Smooth muscle cell (in vitro differentiated cells): ENCODE results near the gene DENND10. TPM values are rescaled to one million over a fixed set of nuclear protein-coding genes. Genes with fewer than 3 reads are reported as not detected.

Experiments used
- DNase-seq: peaks from one replicate; lab custom pipeline; 2025; ENCODE audit not compliant: unreplicated experiment; lab: John Stamatoyannopoulos, UW
- H2AFZ ChIP-seq: fragments of 200-600 bp; sonication (generic); 2 replicates; pipeline ENCODE4 v1.6.0; 2016; ENCODE audit warnings: antibody characterized with exemption, low read depth, mild to moderate bottlenecking
- H3F3A ChIP-seq: fragments of 200-600 bp; sonication (generic); 2 replicates; pipeline ENCODE4 v1.6.0; 2017; ENCODE audit warnings: antibody characterized with exemption, low read depth
- H3K27ac ChIP-seq: fragments of 200-600 bp; sonication (generic); 2 replicates; pipeline ENCODE4 v1.5.1; 2016; ENCODE audit warnings: low read depth, mild to moderate bottlenecking
- H3K27me3 ChIP-seq: fragments of 200-600 bp; sonication (generic); 2 replicates; pipeline ENCODE4 v1.6.1; 2016; ENCODE audit warnings: low read depth, mild to moderate bottlenecking
- H3K36me3 ChIP-seq: fragments of 200-600 bp; sonication (generic); 2 replicates; pipeline ENCODE4 v1.5.1; 2016; ENCODE audit warnings: low read depth
- H3K4me1 ChIP-seq: fragments of 200-600 bp; sonication (generic); 2 replicates; pipeline ENCODE4 v1.5.1; 2016; ENCODE audit warnings: low read depth
- H3K4me2 ChIP-seq: fragments of 200-600 bp; sonication (generic); 2 replicates; pipeline ENCODE4 v1.6.0; 2016; ENCODE audit warnings: mild to moderate bottlenecking
- H3K4me3 ChIP-seq: fragments of 200-600 bp; sonication (generic); 2 replicates; pipeline ENCODE4 v1.5.1; 2016; ENCODE audit warnings: mild to moderate bottlenecking
- H3K79me2 ChIP-seq: fragments of 200-600 bp; sonication (generic); 2 replicates; pipeline ENCODE4 v1.6.0; 2016; ENCODE audit warnings: low read depth, mild to moderate bottlenecking
- H3K9ac ChIP-seq: fragments of 200-600 bp; sonication (generic); 2 replicates; pipeline ENCODE4 v1.6.0; 2016; ENCODE audit warnings: low read depth
- H3K9me3 ChIP-seq: fragments of 200-600 bp; sonication (generic); replicated peaks from 2 replicates; pipeline ENCODE4 v1.5.1; 2016; ENCODE audit warnings: low read depth
- H4K20me1 ChIP-seq: fragments of 200-600 bp; sonication (generic); 2 replicates; pipeline ENCODE4 v1.6.0; 2016; ENCODE audit warnings: low read depth
- WGBS: methylation state at CpG from one replicate; pipeline ENCODE4 v1.1.7; 2016; ENCODE audit warnings: low lambda C conversion rate; 5-methylcytosine and 5-hydroxymethylcytosine counted together
- polyA plus RNA-seq: library from polyadenylated mRNA; unstranded; fragments of >200 nt; fragmentation: Nextera tagmentation; extraction: Ambion mirVana; gene quantifications from 2 replicates; pipeline ENCODE4 v1.2.1, GENCODE V29; 2016
- total RNA-seq: library from RNA; depleted of rRNA; stranded (reverse); fragments of >200 nt; gene quantifications from 2 replicates; pipeline ENCODE4 v1.2.3, GENCODE V29; 2014
- TF ChIP-seq, protein P1 (sequence below): fragments of 200-600 bp; sonication (generic); IDR thresholded peaks from 2 replicates; pipeline ENCODE4 v1.5.1; 2017; ENCODE audit warnings: borderline replicate concordance, mild to moderate bottlenecking, antibody characterized with exemption; ENCODE audit not compliant: insufficient read depth, poor library complexity, severe bottlenecking

Gene DENND10
- total and polyA plus RNA-seq, 2 experiments from 2014 or later: 45.1 to 57.2 TPM

GRCh38 chr10:119087271-119087882 lies 16.5 kb upstream of the DENND10 start:
- Histone ChIP-seq H2AFZ (no peak overlapping the region), H4K20me1 (no peaks in the 10 kb centered on the region), H3K36me3 (no peaks in the 10 kb centered on the region), H3K4me1 (no peaks in the 10 kb centered on the region), H3K9me3 (no peaks in the 10 kb centered on the region), H3K4me2 (no peak overlapping the region), H3K9ac (no peak overlapping the region), H3K4me3 (no peak overlapping the region), H3K27ac (no peak overlapping the region), H3K27me3 (no peaks in the 10 kb centered on the region), H3F3A (no peaks in the 10 kb centered on the region), H3K79me2 (no peaks in the 10 kb centered on the region)
- TF ChIP-seq, protein P1, sequence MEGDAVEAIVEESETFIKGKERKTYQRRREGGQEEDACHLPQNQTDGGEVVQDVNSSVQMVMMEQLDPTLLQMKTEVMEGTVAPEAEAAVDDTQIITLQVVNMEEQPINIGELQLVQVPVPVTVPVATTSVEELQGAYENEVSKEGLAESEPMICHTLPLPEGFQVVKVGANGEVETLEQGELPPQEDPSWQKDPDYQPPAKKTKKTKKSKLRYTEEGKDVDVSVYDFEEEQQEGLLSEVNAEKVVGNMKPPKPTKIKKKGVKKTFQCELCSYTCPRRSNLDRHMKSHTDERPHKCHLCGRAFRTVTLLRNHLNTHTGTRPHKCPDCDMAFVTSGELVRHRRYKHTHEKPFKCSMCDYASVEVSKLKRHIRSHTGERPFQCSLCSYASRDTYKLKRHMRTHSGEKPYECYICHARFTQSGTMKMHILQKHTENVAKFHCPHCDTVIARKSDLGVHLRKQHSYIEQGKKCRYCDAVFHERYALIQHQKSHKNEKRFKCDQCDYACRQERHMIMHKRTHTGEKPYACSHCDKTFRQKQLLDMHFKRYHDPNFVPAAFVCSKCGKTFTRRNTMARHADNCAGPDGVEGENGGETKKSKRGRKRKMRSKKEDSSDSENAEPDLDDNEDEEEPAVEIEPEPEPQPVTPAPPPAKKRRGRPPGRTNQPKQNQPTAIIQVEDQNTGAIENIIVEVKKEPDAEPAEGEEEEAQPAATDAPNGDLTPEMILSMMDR: no peak
- DNase-seq: no peak
- 77% methylated on average over 4 of the region's 4 CpGs for WGBS

DNA sequence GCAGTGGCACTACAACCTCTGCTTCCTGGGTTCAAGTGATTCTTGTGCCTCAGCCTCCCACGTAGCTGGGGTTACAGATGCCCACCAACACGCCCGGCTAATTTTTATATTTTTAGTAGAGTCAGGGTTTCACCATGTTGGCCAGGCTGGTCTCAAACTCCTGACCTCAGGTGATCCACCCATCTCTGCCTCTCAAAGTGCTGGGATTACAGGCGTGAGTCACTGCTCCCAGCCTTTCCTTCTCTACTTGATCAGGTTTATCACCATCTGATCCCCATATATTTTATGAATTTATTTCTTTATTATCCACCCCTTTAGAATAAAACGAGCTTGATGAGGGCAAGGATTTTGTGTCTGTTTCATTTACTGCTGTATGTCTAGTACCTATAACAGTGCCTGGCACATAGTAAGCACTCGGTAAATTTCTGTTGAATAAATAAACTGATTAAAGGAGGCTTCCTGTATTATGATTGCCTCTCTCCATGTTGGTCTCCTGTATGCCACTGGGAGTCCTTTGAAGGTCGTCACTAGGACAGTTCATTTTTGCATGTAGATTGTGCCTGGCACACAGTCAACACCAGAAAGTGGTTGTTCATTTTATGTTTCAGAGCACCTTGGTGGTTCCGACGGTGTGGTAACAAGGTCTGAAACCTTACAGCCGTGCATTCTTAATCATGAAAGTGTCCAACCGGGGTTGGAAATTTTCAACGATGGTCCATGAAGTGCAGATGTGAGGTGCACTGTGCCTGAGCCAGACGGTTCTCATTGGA lies 13.7 kb upstream of the DENND10 start:
- no peaks in the 10 kb centered on the region for H3K9me3 ChIP-seq
- no peak overlapping the region for H3K9ac ChIP-seq
- H3K27ac ChIP-seq: no peak overlapping the region
- DNase-seq: no peak
- no peak overlapping the region for H2AFZ ChIP-seq
- H3K4me1 ChIP-seq: no peaks in the 10 kb centered on the region
- H3F3A ChIP-seq: no peaks in the 10 kb centered on the region
- H3K4me2 ChIP-seq: no peak overlapping the region
- H3K4me3 ChIP-seq: no peak overlapping the region
- TF ChIP-seq, protein P1: no peak
- no peaks in the 10 kb centered on the region for H3K79me2 ChIP-seq
- WGBS: 93% methylated on average over 13 of the region's 13 CpGs
- no peaks in the 10 kb centered on the region for H4K20me1 ChIP-seq
- H3K27me3 ChIP-seq: no peaks in the 10 kb centered on the region
- H3K36me3 ChIP-seq: no peaks in the 10 kb centered on the region

- TF ChIP-seq, protein P1: no peak
- no peak for DNase-seq
- Histone ChIP-seq H2AFZ (no peak overlapping the region), H3F3A (no peaks in the 10 kb centered on the region), H4K20me1 (no peaks in the 10 kb centered on the region), H3K27me3 (no peaks in the 10 kb centered on the region), H3K4me3 (no peak overlapping the region), H3K4me2 (no peak overlapping the region), H3K79me2 (no peaks in the 10 kb centered on the region), H3K4me1 (no peaks in the 10 kb centered on the region), H3K9ac (no peak overlapping the region), H3K36me3 (no peaks in the 10 kb centered on the region), H3K9me3 (no peaks in the 10 kb centered on the region), H3K27ac (no peak overlapping the region)
- WGBS: 53% methylated on average over 5 of the region's 5 CpGs
Measured at GRCh38 chr10:119090968-119091367, 12.9 kb upstream of the DENND10 start.
